Keratinocyte (primary cell): ENCODE measurements around the gene PAPSS2. TPM values are rescaled to one million over a fixed set of nuclear protein-coding genes. Genes with fewer than 3 reads are reported as not detected.
A peak's percentile ranks its signal among the peaks of the same experiment; 100 is the strongest.

Source experiments
- DNase-seq: peaks from one replicate; pipeline ENCODE4 v3.0.0-alpha.2; 2011; ENCODE audit warnings: low read depth, missing footprints, low spot score
- FAIRE-seq: peaks from 2 replicates; lab custom pipeline; 2011; peaks lifted over from hg19 to GRCh38; lab: Jason Lieb, UNC
- H2AFZ ChIP-seq: 2 replicates; pipeline ENCODE4 v1.6.0; 2012; ENCODE audit warnings: low read length, control low read depth, inconsistent platforms; ENCODE audit not compliant: control insufficient read depth
- H3K27ac ChIP-seq: 2 replicates; pipeline ENCODE4 v1.5.1; 2011; ENCODE audit warnings: low read length; ENCODE audit not compliant: control insufficient read depth, insufficient read depth
- H3K27me3 ChIP-seq: 3 replicates; pipeline ENCODE4 v1.6.0; 2011; ENCODE audit warnings: low read length; ENCODE audit not compliant: control insufficient read depth, insufficient read depth; ENCODE audit errors: extremely low read depth
- H3K36me3 ChIP-seq, 2 experiments: 2 replicates in 1 of 2; 3 replicates in 1 of 2; pipeline ENCODE4 v1.5.1; 2011; ENCODE audit warnings: low read length in 2 of 2, mild to moderate bottlenecking in 1 of 2; ENCODE audit not compliant: control insufficient read depth in 2 of 2, insufficient read depth in 2 of 2; ENCODE audit errors: extremely low read depth in 1 of 2
- H3K4me1 ChIP-seq: 3 replicates; pipeline ENCODE4 v1.5.1; 2011; ENCODE audit warnings: low read length; ENCODE audit not compliant: control insufficient read depth, insufficient read depth; ENCODE audit errors: extremely low read depth
- H3K4me2 ChIP-seq: 3 replicates; pipeline ENCODE4 v1.6.0; 2011; ENCODE audit warnings: low read depth, low read length; ENCODE audit not compliant: control insufficient read depth, insufficient read depth; ENCODE audit errors: extremely low read depth
- H3K4me3 ChIP-seq, 3 experiments: fragments of 200-600 bp in 1 of 3; sonication (generic) in 1 of 3; 2 replicates in 2 of 3; 3 replicates in 1 of 3; pipeline ENCODE4 v1.5.1; 2011 to 2016; ENCODE audit warnings: low read length in 3 of 3, mild to moderate bottlenecking in 3 of 3, control low read depth in 2 of 3, inconsistent platforms in 1 of 3, low read depth in 1 of 3, mixed read lengths in 1 of 3, mixed run types in 1 of 3, moderate library complexity in 1 of 3; ENCODE audit not compliant: control insufficient read depth in 2 of 3, insufficient read depth in 2 of 3; ENCODE audit errors: extremely low read depth in 1 of 3
- H3K79me2 ChIP-seq: 2 replicates; pipeline ENCODE4 v1.6.0; 2012; ENCODE audit warnings: low read length; ENCODE audit not compliant: control insufficient read depth, insufficient read depth
- H3K9ac ChIP-seq: 3 replicates; pipeline ENCODE4 v1.6.0; 2011; ENCODE audit warnings: low read length; ENCODE audit not compliant: control insufficient read depth, insufficient read depth; ENCODE audit errors: extremely low read depth
- H3K9me1 ChIP-seq: 3 replicates; pipeline ENCODE4 v1.6.0; 2011; ENCODE audit warnings: low read length; ENCODE audit not compliant: control insufficient read depth, insufficient read depth; ENCODE audit errors: extremely low read depth
- H3K9me3 ChIP-seq: 2 replicates; pipeline ENCODE4 v1.5.1; 2012; ENCODE audit warnings: low read depth, low read length; ENCODE audit not compliant: control insufficient read depth
- H4K20me1 ChIP-seq: 3 replicates; pipeline ENCODE4 v1.6.0; 2011; ENCODE audit warnings: low read length; ENCODE audit not compliant: control insufficient read depth, insufficient read depth; ENCODE audit errors: extremely low read depth
- EZH2 ChIP-seq: IDR thresholded peaks from one replicate; pipeline ENCODE4 v1.6.1; 2012; ENCODE audit warnings: inconsistent platforms, mild to moderate bottlenecking, low read length, moderate library complexity
- dilution Hi-C: fragments of 300-500 bp; cut with MboI; formaldehyde crosslinking; loops from one replicate; pipeline ENCODE4 v1.7.0; 2020; ENCODE audit warnings: low sequenced_read_pairs; ENCODE audit not compliant: extremely low pct_ligation_motif_present
- polyA plus RNA-seq, 5 experiments: library from polyadenylated mRNA; depleted of rRNA in 3 of 5; stranded (reverse) in 3 of 5; stranded (forward) in 1 of 5; unstranded in 1 of 5; fragments of >200 nt; gene quantifications; 1 replicate in 1 of 5; 2 replicates in 3 of 5; 3 replicates in 1 of 5; pipeline versions ENCODE4 v1.2.1 to v1.2.3, GENCODE V29; 2011 to 2012; ENCODE audit warnings: missing spikeins in 2 of 5, low read depth in 1 of 5, low replicate concordance in 1 of 5
- TF ChIP-seq, protein P1 (sequence below), 3 experiments: IDR thresholded peaks in 1 of 3; conservative IDR thresholded peaks in 1 of 3; optimal IDR thresholded peaks in 1 of 3; 2 replicates in 2 of 3; 3 replicates in 1 of 3; pipeline versions ENCODE3 to v1.5.1; 2011; ENCODE audit warnings: low read length in 3 of 3, mild to moderate bottlenecking in 3 of 3, moderate library complexity in 2 of 3, control low read depth in 1 of 3, inconsistent platforms in 1 of 3; ENCODE audit not compliant: insufficient read depth in 2 of 3; ENCODE audit errors: extremely low read depth in 1 of 3

Gene PAPSS2
- polyA plus RNA-seq, 1 donor (not counting 4 experiments of a cell fraction or from before 2014, with no cell fraction given), result 1.1 TPM

DNA sequence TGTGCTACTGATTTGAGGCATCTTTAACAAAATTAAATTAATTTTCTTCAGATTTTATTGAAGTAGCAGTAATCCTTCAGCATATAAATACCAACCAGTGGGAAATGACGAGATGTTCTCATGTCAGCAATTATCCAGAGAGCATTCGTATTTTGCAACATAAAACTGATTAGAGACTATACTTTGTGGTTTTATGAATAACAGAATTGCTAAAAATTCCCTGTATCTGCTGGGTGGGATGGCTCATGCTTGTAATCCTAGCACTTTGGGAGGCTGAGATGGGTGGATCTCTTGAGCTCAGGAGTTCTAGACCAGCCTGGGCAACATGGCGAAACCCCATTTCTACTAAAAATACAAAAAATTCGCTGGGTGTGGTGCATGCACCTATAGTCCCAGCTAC lies 101.5 kb downstream of the PAPSS2 start:
- no peak overlapping the region for H3K9ac ChIP-seq
- H3K4me1 ChIP-seq, result peaks cover 5% of the 10 kb centered on the region
- H3K9me3 ChIP-seq, result no peaks in the 10 kb centered on the region
- no peak for FAIRE-seq
- H3K36me3 ChIP-seq, result peaks cover 1 to 4% of the 10 kb centered on the region in 2 experiments
- H3K9me1 ChIP-seq, result no peaks in the 10 kb centered on the region
- no peak for DNase-seq
- H3K27ac ChIP-seq, result no peak overlapping the region
- no peaks in the 10 kb centered on the region for H3K27me3 ChIP-seq
- H3K79me2 ChIP-seq, result no peaks in the 10 kb centered on the region
- dilution Hi-C loops, result no loop called here
- no peaks in the 10 kb centered on the region for H4K20me1 ChIP-seq
- TF ChIP-seq, protein P1, sequence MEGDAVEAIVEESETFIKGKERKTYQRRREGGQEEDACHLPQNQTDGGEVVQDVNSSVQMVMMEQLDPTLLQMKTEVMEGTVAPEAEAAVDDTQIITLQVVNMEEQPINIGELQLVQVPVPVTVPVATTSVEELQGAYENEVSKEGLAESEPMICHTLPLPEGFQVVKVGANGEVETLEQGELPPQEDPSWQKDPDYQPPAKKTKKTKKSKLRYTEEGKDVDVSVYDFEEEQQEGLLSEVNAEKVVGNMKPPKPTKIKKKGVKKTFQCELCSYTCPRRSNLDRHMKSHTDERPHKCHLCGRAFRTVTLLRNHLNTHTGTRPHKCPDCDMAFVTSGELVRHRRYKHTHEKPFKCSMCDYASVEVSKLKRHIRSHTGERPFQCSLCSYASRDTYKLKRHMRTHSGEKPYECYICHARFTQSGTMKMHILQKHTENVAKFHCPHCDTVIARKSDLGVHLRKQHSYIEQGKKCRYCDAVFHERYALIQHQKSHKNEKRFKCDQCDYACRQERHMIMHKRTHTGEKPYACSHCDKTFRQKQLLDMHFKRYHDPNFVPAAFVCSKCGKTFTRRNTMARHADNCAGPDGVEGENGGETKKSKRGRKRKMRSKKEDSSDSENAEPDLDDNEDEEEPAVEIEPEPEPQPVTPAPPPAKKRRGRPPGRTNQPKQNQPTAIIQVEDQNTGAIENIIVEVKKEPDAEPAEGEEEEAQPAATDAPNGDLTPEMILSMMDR (optimal IDR thresholded peaks at IDR 0.05 in 1 of 3, IDR thresholded peaks at IDR 0.05 in 1 of 3, conservative IDR thresholded peaks at IDR 0.05 in 1 of 3; ENCODE audit: extremely low read depth in 1 of 3, insufficient read depth in 2 of 3, low read length in 3 of 3), result no peak
- no peak for TF ChIP-seq EZH2
- no peak overlapping the region for H2AFZ ChIP-seq
- no peak overlapping the region for H3K4me3 ChIP-seq
- no peak overlapping the region for H3K4me2 ChIP-seq

DNA sequence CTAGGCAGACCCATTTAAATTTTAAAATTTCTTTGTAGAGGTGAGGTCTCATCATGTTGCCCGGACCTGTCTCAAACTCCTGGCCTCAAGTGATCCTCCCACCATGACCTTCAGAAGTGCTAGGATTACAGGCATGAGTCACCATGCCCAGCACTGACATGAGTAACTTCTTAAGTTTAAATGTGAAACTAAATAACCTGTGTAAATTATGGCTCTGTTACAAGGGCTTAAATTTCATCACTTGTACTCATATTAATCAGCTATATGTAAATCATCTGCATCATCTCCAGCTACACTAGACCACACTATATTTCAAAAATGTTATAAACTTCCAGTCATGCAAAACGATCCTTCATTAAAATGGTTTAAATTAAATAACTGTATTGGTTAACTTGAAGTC lies 102.2 kb downstream of the PAPSS2 start:
- Histone ChIP-seq H3K4me3 (no peak overlapping the region), H3K27ac (no peak overlapping the region), H2AFZ (no peak overlapping the region), H3K9ac (no peak overlapping the region), H4K20me1 (no peaks in the 10 kb centered on the region), H3K9me1 (no peaks in the 10 kb centered on the region), H3K9me3 (no peaks in the 10 kb centered on the region), H3K36me3 (peaks cover 1 to 4% of the 10 kb centered on the region in 2 experiments), H3K27me3 (no peaks in the 10 kb centered on the region), H3K79me2 (no peaks in the 10 kb centered on the region), H3K4me2 (peak overlapping the region; percentile 29), H3K4me1 (peaks cover 5% of the 10 kb centered on the region)
- dilution Hi-C loops, result no loop called here
- DNase-seq, result no peak
- no peak for TF ChIP-seq EZH2
- TF ChIP-seq, protein P1 (optimal IDR thresholded peaks at IDR 0.05 in 1 of 3, IDR thresholded peaks at IDR 0.05 in 1 of 3, conservative IDR thresholded peaks at IDR 0.05 in 1 of 3; ENCODE audit: extremely low read depth in 1 of 3, insufficient read depth in 2 of 3, low read length in 3 of 3), result no peak
- no peak for FAIRE-seq
